Right lobe of liver (tissue), 6 donors: ENCODE data around the gene S100A8. TPM values are rescaled to one million over a fixed set of nuclear protein-coding genes. Genes with fewer than 3 reads are reported as not detected.
A peak's percentile ranks its signal among the peaks of the same experiment; 100 is the strongest.

Experiments
- ATAC-seq, 4 donors: fragments of 200-7000 bp; cut with Tn5 transposase; one replicate each; pipeline ENCODE4 v1.9.1; 2020; ENCODE audit warnings: mild to moderate bottlenecking in 4 of 4, moderate library complexity in 4 of 4
- DNase-seq, 3 donors: peaks; one replicate each; pipeline ENCODE4 v3.0.0-alpha.2; 2020
- H3K27ac ChIP-seq, 3 donors: fragments of 200-600 bp; one replicate each; pipeline ENCODE4 v1.8.0; 2022
- H3K27me3 ChIP-seq, 2 donors: fragments of 200-600 bp; one replicate each; pipeline ENCODE4 v1.8.0; 2022
- H3K36me3 ChIP-seq, 4 donors: fragments of 200-600 bp; sonication (generic) in 1 of 4; one replicate each; pipeline versions ENCODE4 v1.5.1 to v1.8.0; 2017 to 2022; ENCODE audit warnings: control low read depth in 1 of 4
- H3K4me1 ChIP-seq, 4 donors: fragments of 200-600 bp; sonication (generic) in 1 of 4; one replicate each; pipeline versions ENCODE4 v1.5.1 to v1.8.0; 2017 to 2022; ENCODE audit warnings: control low read depth in 1 of 4
- H3K4me3 ChIP-seq, 3 donors: fragments of 200-600 bp; one replicate each; pipeline ENCODE4 v1.8.0; 2022
- H3K9me3 ChIP-seq, 4 donors: fragments of 200-600 bp; sonication (generic) in 1 of 4; one replicate each; pipeline versions ENCODE4 v1.5.1 to v1.8.0; 2017 to 2022; ENCODE audit warnings: control low read depth in 1 of 4
- CTCF ChIP-seq, 4 donors: fragments of 200-600 bp in 3 of 4; fragments of 450-650 bp in 1 of 4; IDR thresholded peaks; one replicate each; pipeline versions ENCODE4 v1.5.1 to v1.8.0; 2016 to 2022; ENCODE audit warnings: antibody characterized with exemption in 4 of 4, mild to moderate bottlenecking in 2 of 4
- POLR2A ChIP-seq: fragments of 450-650 bp; IDR thresholded peaks from one replicate; pipeline ENCODE4 v1.6.1; 2017; ENCODE audit warnings: antibody characterized with exemption, mild to moderate bottlenecking
- WGBS: methylation state at CpG from one replicate; pipeline ENCODE4 v1.1.6; 2018; ENCODE audit warnings: low coverage, low lambda C conversion rate; ENCODE audit not compliant: insufficient coverage; ENCODE audit errors: missing lambda C conversion rate; 5-methylcytosine and 5-hydroxymethylcytosine counted together
- intact Hi-C, 2 donors: fragments of 100-400 bp; cut with DNase I; formaldehyde crosslinking; loops; one replicate each; pipeline versions ENCODE4 v1.11.2 to v1.14.1; 2022
- total RNA-seq, 6 experiments: library from RNA; depleted of rRNA in 2 of 6; stranded (reverse); fragments of >200 nt in 2 of 6; fragmentation: NEBNext Ultra II Directional in 3 of 6; extraction: Animal tissue kit (Norgen Biotek cat#: 25700) in 3 of 6; gene quantifications; one replicate each; pipeline versions ENCODE4 v1.1.0 to v1.2.4, GENCODE V29; 2016 to 2023
- donor health status: DM: no; HTN: yes; CAD: no.
- donor health status: DM: no; HTN: no; CAD: no.
- donor health status: DM: no; HTN: no; CAD: no.
- donor health status: DM: no; HTN: yes; CAD: no.
- donor health status: DM: no; HTN: yes; CAD: no.

The S100A8 gene
- total RNA-seq, 6 experiments from 2014 or later = 16.0 to 47.4 (median 30.0) TPM

GRCh38 chr1:153395136-153395685, 4.3 kb upstream of the S100A8 start:
- no peak overlapping the region for H3K27ac ChIP-seq
- DNase-seq = no peak
- H3K9me3 ChIP-seq = no peaks in the 10 kb centered on the region
- no peaks in the 10 kb centered on the region for H3K36me3 ChIP-seq
- TF ChIP-seq POLR2A (no peak), CTCF (IDR thresholded peaks at IDR 0.05) (no peak)
- intact Hi-C loops = no loop called here
- no peaks in the 10 kb centered on the region for H3K27me3 ChIP-seq
- peak in 1 of 4 donors; percentile 45 for ATAC-seq
- no peak overlapping the region for H3K4me3 ChIP-seq
- WGBS = 66% methylated on average over 6 of the region's 7 CpGs
- no peaks in the 10 kb centered on the region for H3K4me1 ChIP-seq

- DNase-seq (no peak), ATAC-seq (no peak)
- 50% methylated on average over 2 of the region's 5 CpGs for WGBS
- Histone ChIP-seq H3K9me3 (no peaks in the 10 kb centered on the region), H3K36me3 (no peaks in the 10 kb centered on the region), H3K4me1 (no peaks in the 10 kb centered on the region), H3K4me3 (no peak overlapping the region), H3K27me3 (no peaks in the 10 kb centered on the region), H3K27ac (no peak overlapping the region)
- intact Hi-C loops = no loop called here
- no peak for TF ChIP-seq CTCF (IDR thresholded peaks at IDR 0.05)
- no peak for TF ChIP-seq POLR2A
These were observed 3.5 kb upstream of the S100A8 start for GRCh38 chr1:153394391-153394790.

GRCh38 chr1:153393926-153394325, 3.1 kb upstream of the S100A8 start:
- H3K9me3 ChIP-seq = no peaks in the 10 kb centered on the region
- intact Hi-C loops = no loop called here
- DNase-seq (no peak), ATAC-seq (peak in 3 of 4 donors; percentile 15 to 32 (median 26))
- 53% methylated on average over 5 of the region's 6 CpGs for WGBS
- no peak overlapping the region for H3K27ac ChIP-seq
- TF ChIP-seq CTCF (IDR thresholded peaks at IDR 0.05) = no peak
- TF ChIP-seq POLR2A = no peak
- H3K4me1 ChIP-seq = no peaks in the 10 kb centered on the region
- no peaks in the 10 kb centered on the region for H3K36me3 ChIP-seq
- no peak overlapping the region for H3K4me3 ChIP-seq
- no peaks in the 10 kb centered on the region for H3K27me3 ChIP-seq

- no peak overlapping the region for H3K27ac ChIP-seq
- DNase-seq (no peak), ATAC-seq (no peak)
- 69% methylated on average over 3 of the region's 3 CpGs for WGBS
- no peaks in the 10 kb centered on the region for H3K36me3 ChIP-seq
- no peaks in the 10 kb centered on the region for H3K27me3 ChIP-seq
- H3K4me3 ChIP-seq = no peak overlapping the region
- H3K9me3 ChIP-seq = no peaks in the 10 kb centered on the region
- intact Hi-C loops = no loop called here
- H3K4me1 ChIP-seq = no peaks in the 10 kb centered on the region
- no peak for TF ChIP-seq POLR2A
- TF ChIP-seq CTCF (IDR thresholded peaks at IDR 0.05) = no peak
These were observed 1.9 kb upstream of the S100A8 start for GRCh38 chr1:153392822-153393221.

- no peak for DNase-seq
- intact Hi-C loops = no loop called here
- Histone ChIP-seq H3K27ac (no peak overlapping the region), H3K36me3 (no peaks in the 10 kb centered on the region), H3K4me3 (no peak overlapping the region), H3K9me3 (no peaks in the 10 kb centered on the region), H3K4me1 (no peaks in the 10 kb centered on the region), H3K27me3 (no peaks in the 10 kb centered on the region)
- ATAC-seq = no peak
- TF ChIP-seq CTCF (IDR thresholded peaks at IDR 0.05) = no peak
- TF ChIP-seq POLR2A = no peak
- WGBS = 21% methylated on average over 3 of the region's 3 CpGs
These were observed 1.4 kb upstream of the S100A8 start for GRCh38 chr1:153392258-153392657.
